ENCODE data around the gene KLF6. TPM values are rescaled to one million over a fixed set of nuclear protein-coding genes. Genes with fewer than 3 reads are reported as not detected.

Gene KLF6
- polyA plus RNA-seq, 1 of the 3 experiments (the other 2 are of a cell fraction), result 148 TPM

- Histone ChIP-seq H3K9me2 (no peaks in the 10 kb centered on the region), H3K27ac (ENCODE audit: low read depth in 2 of 2, low read length in 1 of 2) (peak overlapping the region; percentile 4 to 99; a peak in 3 of 4 replicates), H3K9ac (peak overlapping the region; percentile 98; the same call in 1 of the 2 replicates), H3K9me3 (no peaks in the 10 kb centered on the region), H3K4me2 (peak overlapping the region; percentile 93), H3K79me2 (ENCODE audit: insufficient read depth) (peaks cover 60% of the 10 kb centered on the region), H3K4me3 (ENCODE audit: low read depth in 2 of 2, low read length in 1 of 2) (peak overlapping the region in 1 of 2 experiments; percentile 95; a peak in 1 of 4 replicates), H3K36me3 (replicated peaks in 1 of 2; ENCODE audit: control insufficient read depth in 1 of 2, insufficient read depth in 2 of 2, low read length in 1 of 2) (peaks cover 66 to 72% of the 10 kb centered on the region in 2 experiments), H3K4me1 (ENCODE audit: control insufficient read depth in 1 of 2, insufficient read depth in 2 of 2, low read depth in 1 of 2, low read length in 1 of 2) (peaks cover 41 to 47% of the 10 kb centered on the region in 2 experiments), H4K20me1 (ENCODE audit: insufficient read depth) (peaks cover 71% of the 10 kb centered on the region), H3K27me3 (ENCODE audit: insufficient read depth) (no peaks in the 10 kb centered on the region), H3F3A (replicated peaks; ENCODE audit: insufficient read depth) (peaks cover 88% of the 10 kb centered on the region), H2AFZ (ENCODE audit: low read depth) (no peak overlapping the region)
- WGBS (ENCODE audit: low lambda C conversion rate), result 90% methylated on average over 7 of the region's 7 CpGs
- CTCF ChIA-PET, result interaction anchor here (1.0 to 1.3 kb wide), 3 partner anchors 24 to 538 kb away, joined by 3 read pairs; no protein-coding TSS in a partner anchor
- TF ChIP-seq GATA2 (CRISPR knock-in tag; IDR thresholded peaks at IDR 0.05) (no peak), MAX (IDR thresholded peaks at IDR 0.05; ENCODE audit: low read depth) (no peak), RAD21 (IDR thresholded peaks at IDR 0.05; ENCODE audit: low read length) (peak; percentile 9; the same call in 1 of the 2 replicates), MXI1 (IDR thresholded peaks at IDR 0.05; ENCODE audit: low read depth, low read length) (no peak)
- POLR2A ChIA-PET, result no interaction called here
- DNase-seq, result no peak
Measured at GRCh38 chr10:3777981-3778691, 6.9 kb downstream of the KLF6 start.

GRCh38 chr10:3776796-3777571 lies 8.0 kb downstream of the KLF6 start:
- ChIA-PET POLR2A (no interaction called here), CTCF (interaction anchor here (0.6 to 1.0 kb wide), 3 partner anchors 33 to 1016 kb away, joined by 3 read pairs; no protein-coding TSS in a partner anchor)
- H3K27ac ChIP-seq (ENCODE audit: low read depth in 2 of 2, low read length in 1 of 2), result peak overlapping the region; percentile 50 to 99; a peak in 3 of 4 replicates
- H3K9me3 ChIP-seq, result no peaks in the 10 kb centered on the region
- peaks cover 60% of the 10 kb centered on the region for H4K20me1 ChIP-seq (ENCODE audit: insufficient read depth)
- H3K4me2 ChIP-seq, result peak overlapping the region; percentile 50
- H3K79me2 ChIP-seq (ENCODE audit: insufficient read depth), result peaks cover 49% of the 10 kb centered on the region
- TF ChIP-seq GABPA (IDR thresholded peaks at IDR 0.05; ENCODE audit: low read depth) (no peak), PBX3 (IDR thresholded peaks at IDR 0.05) (peak; percentile 37), USF2 (IDR thresholded peaks at IDR 0.05; ENCODE audit: borderline replicate concordance, low read depth, low read length) (no peak), RXRA (IDR thresholded peaks at IDR 0.05; ENCODE audit: borderline replicate concordance, low read depth) (0 out of 2 replicates have a peak, but pooled peaks have one; percentile 8), ELF1 (IDR thresholded peaks at IDR 0.05) (no peak), FOSL2 (IDR thresholded peaks at IDR 0.05; ENCODE audit: borderline replicate concordance, low read depth) (0 out of 2 replicates have a peak, but pooled peaks have one; percentile 10), TCF12 (IDR thresholded peaks at IDR 0.05) (peak; percentile 42), IRF3 (IDR thresholded peaks at IDR 0.05; ENCODE audit: low read depth, low read length) (no peak), RCOR1 (IDR thresholded peaks at IDR 0.05; ENCODE audit: low read length) (no peak), GATA2 (CRISPR knock-in tag; IDR thresholded peaks at IDR 0.05) (no peak), MAX (IDR thresholded peaks at IDR 0.05; ENCODE audit: low read depth) (peak; percentile 40; the same call in 1 of the 2 replicates), FOXM1 (IDR thresholded peaks at IDR 0.05; ENCODE audit: low read depth) (no peak)
- peaks cover 83% of the 10 kb centered on the region for H3F3A ChIP-seq (replicated peaks; ENCODE audit: insufficient read depth)
- H3K9ac ChIP-seq, result peak overlapping the region; percentile 15; the same call in 1 of the 2 replicates
- H3K36me3 ChIP-seq (replicated peaks in 1 of 2; ENCODE audit: control insufficient read depth in 1 of 2, insufficient read depth in 2 of 2, low read length in 1 of 2), result peaks cover 60 to 64% of the 10 kb centered on the region in 2 experiments
- H3K9me2 ChIP-seq, result no peaks in the 10 kb centered on the region
- DNase-seq, result no peak
- no peak overlapping the region for H2AFZ ChIP-seq (ENCODE audit: low read depth)
- no peak overlapping the region for H3K4me3 ChIP-seq (ENCODE audit: low read depth in 2 of 2, low read length in 1 of 2)
- peaks cover 34 to 47% of the 10 kb centered on the region in 2 experiments for H3K4me1 ChIP-seq (ENCODE audit: control insufficient read depth in 1 of 2, insufficient read depth in 2 of 2, low read depth in 1 of 2, low read length in 1 of 2)
- no peaks in the 10 kb centered on the region for H3K27me3 ChIP-seq (ENCODE audit: insufficient read depth)
- 71% methylated on average over 13 of the region's 13 CpGs for WGBS (ENCODE audit: low lambda C conversion rate)

Data from SK-N-SH (cell line).